Mesodermal cell (in vitro differentiated cells): Measurements from ENCODE around the gene TNFAIP2.

Experiments
- H3K27ac ChIP-seq: 2 replicates; pipeline ENCODE4 v1.7.0; 2013; ENCODE audit warnings: mild to moderate bottlenecking, low read depth, low read length, moderate library complexity; ENCODE audit not compliant: severe bottlenecking
- H3K36me3 ChIP-seq: 2 replicates; pipeline ENCODE4 v1.7.1; 2013; ENCODE audit warnings: mild to moderate bottlenecking, low read length, moderate library complexity; ENCODE audit not compliant: control insufficient read depth, insufficient read depth
- H3K4me1 ChIP-seq: one replicate; pipeline ENCODE4 v1.7.1; 2013; ENCODE audit warnings: mild to moderate bottlenecking, low read length; ENCODE audit not compliant: insufficient read depth, control insufficient read depth, poor library complexity, severe bottlenecking
- H3K4me3 ChIP-seq: 2 replicates; pipeline ENCODE4 v1.7.0; 2013; ENCODE audit warnings: low read length, control low read depth, mild to moderate bottlenecking; ENCODE audit not compliant: insufficient read depth, poor library complexity, severe bottlenecking; ENCODE audit errors: extremely low read depth
- H3K9me3 ChIP-seq: 2 replicates; pipeline ENCODE4 v1.7.1; 2013; ENCODE audit warnings: mild to moderate bottlenecking, low read length, moderate library complexity; ENCODE audit not compliant: control insufficient read depth
- WGBS, 2 experiments: methylation state at CpG; one replicate each; pipeline ENCODE4 v1.1.5; 2013; ENCODE audit warnings: missing lambda C conversion rate in 2 of 2; ENCODE audit not compliant: insufficient coverage in 2 of 2; 5-methylcytosine and 5-hydroxymethylcytosine counted together

The TNFAIP2 gene

GRCh38 chr14:103155826-103156394 lies 32.6 kb downstream of the TNFAIP2 start:
- Histone ChIP-seq H3K4me3 (no peak overlapping the region), H3K9me3 (no peaks in the 10 kb centered on the region), H3K4me1 (no peaks in the 10 kb centered on the region), H3K27ac (no peak overlapping the region), H3K36me3 (no peaks in the 10 kb centered on the region)
- 93 to 99% methylated on average over 8 to 9 of the region's 9 CpGs for WGBS, 2 experiments

GRCh38 chr14:103156651-103157378 lies 33.6 kb downstream of the TNFAIP2 start:
- WGBS, 2 experiments: 74% methylated on average over 16 to 19 of the region's 21 CpGs
- Histone ChIP-seq H3K27ac (no peak overlapping the region), H3K4me1 (no peaks in the 10 kb centered on the region), H3K4me3 (no peak overlapping the region), H3K36me3 (no peaks in the 10 kb centered on the region), H3K9me3 (no peaks in the 10 kb centered on the region)

DNA sequence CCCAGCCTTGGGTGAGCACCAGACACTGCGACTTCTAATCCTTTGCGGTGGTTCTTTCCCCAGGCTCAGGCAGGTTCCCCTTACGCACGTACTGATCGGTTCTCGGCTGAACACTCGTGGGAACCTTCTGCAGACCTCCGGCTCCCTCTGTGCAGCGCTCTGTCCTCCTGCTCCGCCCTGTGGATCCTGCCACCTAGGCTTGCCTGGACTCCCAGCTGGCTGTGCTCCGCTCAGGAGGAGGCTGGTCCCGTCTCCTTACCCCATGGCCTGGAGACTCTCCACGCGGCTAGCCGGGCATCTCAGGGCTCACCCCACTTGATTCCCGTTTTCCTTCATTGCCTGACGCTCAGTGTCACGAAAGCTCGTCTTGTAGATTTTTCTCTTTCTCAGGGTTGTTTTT lies 34.7 kb downstream of the TNFAIP2 start:
- Histone ChIP-seq H3K4me3 (no peak overlapping the region), H3K4me1 (no peaks in the 10 kb centered on the region)

GRCh38 chr14:103158688-103159087 lies 35.4 kb downstream of the TNFAIP2 start:
- H3K9me3 ChIP-seq: peaks cover 8% of the 10 kb centered on the region
- WGBS, 2 experiments: 73% methylated on average over 1 of the region's 1 CpG; no CpG with 5 or more reads in 1 of the 2 experiments
- H3K4me1 ChIP-seq: no peaks in the 10 kb centered on the region
- H3K36me3 ChIP-seq: no peaks in the 10 kb centered on the region
- no peak overlapping the region for H3K27ac ChIP-seq
- H3K4me3 ChIP-seq: no peak overlapping the region

More for the DNA sequence above, 34.7 kb downstream of the TNFAIP2 start:
- WGBS, 2 experiments: 94 to 97% methylated on average over 16 to 19 of the region's 19 CpGs
- H3K9me3 ChIP-seq: peaks cover 8% of the 10 kb centered on the region
- no peaks in the 10 kb centered on the region for H3K36me3 ChIP-seq
- no peak overlapping the region for H3K27ac ChIP-seq

- Histone ChIP-seq H3K4me1 (no peaks in the 10 kb centered on the region), H3K9me3 (peaks cover 8% of the 10 kb centered on the region)
- 92 to 97% methylated on average over 11 to 12 of the region's 13 CpGs for WGBS, 2 experiments
Observed at GRCh38 chr14:103160321-103161053, 37.2 kb downstream of the TNFAIP2 start.

DNA sequence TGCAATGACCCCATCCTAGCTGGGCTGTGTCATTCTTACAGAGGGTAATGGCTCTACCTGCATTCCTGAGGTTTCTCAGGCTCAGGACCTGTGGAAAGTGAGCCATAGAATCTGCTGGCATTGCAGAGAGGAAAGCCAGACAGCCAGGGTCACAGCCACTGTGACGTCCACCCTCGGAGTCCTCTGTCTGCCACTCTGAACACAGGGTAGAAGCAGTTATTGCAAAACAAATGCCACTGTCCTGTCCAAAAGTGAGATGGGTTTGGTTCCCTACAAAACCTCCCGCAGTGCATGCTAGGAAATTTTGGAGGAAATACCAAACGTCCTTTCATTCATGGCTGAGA lies 37.8 kb downstream of the TNFAIP2 start:
- Histone ChIP-seq H3K4me1 (no peaks in the 10 kb centered on the region), H3K9me3 (peaks cover 8% of the 10 kb centered on the region), H3K27ac (no peak overlapping the region), H3K36me3 (no peaks in the 10 kb centered on the region), H3K4me3 (no peak overlapping the region)
- 93 to 94% methylated on average over 4 of the region's 4 CpGs for WGBS, 2 experiments

More at GRCh38 chr14:103160321-103161053, 37.2 kb downstream of the TNFAIP2 start:
- Histone ChIP-seq H3K36me3 (no peaks in the 10 kb centered on the region), H3K4me3 (no peak overlapping the region), H3K27ac (no peak overlapping the region)

DNA sequence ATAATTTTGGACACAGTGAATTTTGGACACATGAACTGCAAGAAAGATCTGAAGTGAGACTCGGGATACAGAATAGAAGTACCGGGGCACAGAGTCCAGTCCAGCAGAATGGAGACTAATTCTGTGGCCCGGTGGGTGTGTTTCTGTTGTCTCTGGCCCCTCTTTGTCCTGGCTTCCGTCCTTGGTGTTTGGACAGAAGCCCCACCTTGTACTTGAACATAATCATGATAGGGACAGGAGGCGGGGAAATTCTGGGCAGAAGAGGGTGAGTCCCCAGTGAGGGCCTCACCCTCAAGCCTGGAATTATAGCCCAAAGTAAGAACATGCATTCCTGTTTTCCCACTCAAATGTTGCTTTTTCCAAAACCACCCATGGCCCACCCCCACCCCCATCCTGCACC lies 39.9 kb downstream of the TNFAIP2 start:
- Histone ChIP-seq H3K36me3 (no peaks in the 10 kb centered on the region), H3K4me3 (no peak overlapping the region), H3K4me1 (no peaks in the 10 kb centered on the region), H3K27ac (no peak overlapping the region), H3K9me3 (peaks cover 8% of the 10 kb centered on the region)
- WGBS, 2 experiments: 88 to 97% methylated on average over 4 to 5 of the region's 5 CpGs

DNA sequence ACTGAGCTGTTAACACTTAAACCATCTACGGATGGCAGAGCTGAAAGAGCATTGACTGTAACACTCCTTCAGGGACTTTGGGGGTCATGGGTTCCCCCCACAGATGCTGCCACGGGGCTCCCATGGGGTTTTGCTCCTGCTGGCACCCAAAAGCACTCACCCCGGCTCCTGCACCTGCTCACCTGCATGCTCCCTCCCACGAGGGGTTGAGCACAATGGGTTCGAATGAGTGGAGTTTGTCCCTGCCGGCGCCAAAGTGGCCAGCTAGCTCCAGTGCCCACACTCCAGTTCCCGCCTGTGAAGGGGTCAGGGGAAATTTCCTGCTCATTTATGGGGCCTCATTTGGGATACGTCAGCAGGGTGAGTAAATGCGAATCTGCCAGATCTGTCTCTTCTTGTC lies 40.7 kb downstream of the TNFAIP2 start:
- Histone ChIP-seq H3K27ac (no peak overlapping the region), H3K4me3 (no peak overlapping the region), H3K36me3 (no peaks in the 10 kb centered on the region), H3K9me3 (peaks cover 16% of the 10 kb centered on the region), H3K4me1 (no peaks in the 10 kb centered on the region)
- WGBS, 2 experiments: 70 to 72% methylated on average over 8 to 9 of the region's 10 CpGs

DNA sequence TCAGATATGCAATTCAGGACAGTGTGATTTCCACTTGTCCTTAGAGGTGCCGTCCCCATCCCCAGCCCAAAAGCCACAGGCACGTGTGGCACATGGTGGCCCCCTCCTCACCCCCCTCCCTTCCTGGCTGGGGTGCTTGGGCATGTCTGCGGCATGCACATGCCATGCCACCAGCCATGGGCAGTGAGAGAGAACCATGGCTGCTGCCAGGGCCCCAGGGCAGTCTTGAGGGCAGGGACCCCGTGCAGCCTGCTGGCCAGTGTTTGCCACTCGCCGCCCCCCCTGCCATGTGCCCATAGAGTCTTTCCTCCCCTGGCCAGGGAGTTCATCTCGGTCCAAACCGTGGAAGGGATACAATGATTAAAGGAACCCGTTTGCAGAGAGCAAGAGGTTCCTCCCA lies 41.5 kb downstream of the TNFAIP2 start:
- no peak overlapping the region for H3K27ac ChIP-seq
- no peak overlapping the region for H3K4me3 ChIP-seq
- no peaks in the 10 kb centered on the region for H3K4me1 ChIP-seq
- peaks cover 23% of the 10 kb centered on the region for H3K9me3 ChIP-seq
- H3K36me3 ChIP-seq: no peaks in the 10 kb centered on the region
- WGBS, 2 experiments: 82 to 89% methylated on average over 8 to 9 of the region's 9 CpGs

- H3K36me3 ChIP-seq: no peaks in the 10 kb centered on the region
- no peaks in the 10 kb centered on the region for H3K4me1 ChIP-seq
- H3K9me3 ChIP-seq: peaks cover 29% of the 10 kb centered on the region
- no peak overlapping the region for H3K27ac ChIP-seq
- no peak overlapping the region for H3K4me3 ChIP-seq
- 77 to 94% methylated on average over 4 to 5 of the region's 6 CpGs for WGBS, 2 experiments
Observed at GRCh38 chr14:103165323-103165722, 42.1 kb downstream of the TNFAIP2 start.

DNA sequence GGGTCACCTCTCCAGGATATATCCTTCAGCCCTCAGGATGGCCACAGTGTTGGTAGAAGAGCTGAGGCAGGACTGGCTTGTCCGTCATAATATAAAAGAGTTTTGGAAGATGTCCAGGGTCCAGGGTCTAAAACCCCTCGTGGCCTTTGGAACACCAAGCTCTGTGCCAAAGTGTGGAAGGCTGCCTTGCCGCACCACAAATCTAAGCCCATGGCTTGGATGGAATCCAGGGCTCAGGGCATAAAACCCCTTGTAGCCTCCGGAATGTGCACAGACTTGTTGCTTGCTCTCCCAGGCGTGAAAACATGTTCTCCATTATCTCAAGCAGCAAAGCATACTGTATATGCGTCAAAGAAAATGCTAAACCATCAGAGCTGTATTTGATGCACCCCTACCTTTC lies 46.7 kb downstream of the TNFAIP2 start:
- Histone ChIP-seq H3K27ac (no peak overlapping the region), H3K36me3 (no peaks in the 10 kb centered on the region), H3K9me3 (peaks cover 50% of the 10 kb centered on the region), H3K4me1 (no peaks in the 10 kb centered on the region), H3K4me3 (no peak overlapping the region)
- 87 to 91% methylated on average over 6 of the region's 6 CpGs for WGBS, 2 experiments
